ENCODE measurements around the gene PRKN. TPM values are rescaled to one million over a fixed set of nuclear protein-coding genes. Genes with fewer than 3 reads are reported as not detected.

Gene PRKN
- total and polyA plus RNA-seq, 9 of the 15 experiments (the other 6 are each of a cell fraction or from before 2014, with no cell fraction given), result 0.03 to 0.96 (median 0.15) TPM; not detected in 2

GRCh38 chr6:161373905-161374451, 1353.6 kb downstream of the PRKN start (continued):
- TF ChIP-seq MITF (IDR thresholded peaks at IDR 0.05) (no peak), CBFA2T2 (conservative IDR thresholded peaks at IDR 0.05) (no peak), CUX1 (CRISPR knock-in tag; IDR thresholded peaks at IDR 0.05) (no peak), TFE3 (CRISPR knock-in tag; IDR thresholded peaks at IDR 0.05) (no peak), TRIM24 (IDR thresholded peaks at IDR 0.05) (no peak; a peak in 1 of 4 replicates)
- TF ChIP-seq, protein P1, sequence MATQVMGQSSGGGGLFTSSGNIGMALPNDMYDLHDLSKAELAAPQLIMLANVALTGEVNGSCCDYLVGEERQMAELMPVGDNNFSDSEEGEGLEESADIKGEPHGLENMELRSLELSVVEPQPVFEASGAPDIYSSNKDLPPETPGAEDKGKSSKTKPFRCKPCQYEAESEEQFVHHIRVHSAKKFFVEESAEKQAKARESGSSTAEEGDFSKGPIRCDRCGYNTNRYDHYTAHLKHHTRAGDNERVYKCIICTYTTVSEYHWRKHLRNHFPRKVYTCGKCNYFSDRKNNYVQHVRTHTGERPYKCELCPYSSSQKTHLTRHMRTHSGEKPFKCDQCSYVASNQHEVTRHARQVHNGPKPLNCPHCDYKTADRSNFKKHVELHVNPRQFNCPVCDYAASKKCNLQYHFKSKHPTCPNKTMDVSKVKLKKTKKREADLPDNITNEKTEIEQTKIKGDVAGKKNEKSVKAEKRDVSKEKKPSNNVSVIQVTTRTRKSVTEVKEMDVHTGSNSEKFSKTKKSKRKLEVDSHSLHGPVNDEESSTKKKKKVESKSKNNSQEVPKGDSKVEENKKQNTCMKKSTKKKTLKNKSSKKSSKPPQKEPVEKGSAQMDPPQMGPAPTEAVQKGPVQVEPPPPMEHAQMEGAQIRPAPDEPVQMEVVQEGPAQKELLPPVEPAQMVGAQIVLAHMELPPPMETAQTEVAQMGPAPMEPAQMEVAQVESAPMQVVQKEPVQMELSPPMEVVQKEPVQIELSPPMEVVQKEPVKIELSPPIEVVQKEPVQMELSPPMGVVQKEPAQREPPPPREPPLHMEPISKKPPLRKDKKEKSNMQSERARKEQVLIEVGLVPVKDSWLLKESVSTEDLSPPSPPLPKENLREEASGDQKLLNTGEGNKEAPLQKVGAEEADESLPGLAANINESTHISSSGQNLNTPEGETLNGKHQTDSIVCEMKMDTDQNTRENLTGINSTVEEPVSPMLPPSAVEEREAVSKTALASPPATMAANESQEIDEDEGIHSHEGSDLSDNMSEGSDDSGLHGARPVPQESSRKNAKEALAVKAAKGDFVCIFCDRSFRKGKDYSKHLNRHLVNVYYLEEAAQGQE (IDR thresholded peaks at IDR 0.05; ENCODE audit: borderline replicate concordance), result peak; percentile 86
- TF ChIP-seq, protein P1 (CRISPR knock-in tag; IDR thresholded peaks at IDR 0.05; ENCODE audit: low read depth), result no peak
- TF ChIP-seq, protein P2, sequence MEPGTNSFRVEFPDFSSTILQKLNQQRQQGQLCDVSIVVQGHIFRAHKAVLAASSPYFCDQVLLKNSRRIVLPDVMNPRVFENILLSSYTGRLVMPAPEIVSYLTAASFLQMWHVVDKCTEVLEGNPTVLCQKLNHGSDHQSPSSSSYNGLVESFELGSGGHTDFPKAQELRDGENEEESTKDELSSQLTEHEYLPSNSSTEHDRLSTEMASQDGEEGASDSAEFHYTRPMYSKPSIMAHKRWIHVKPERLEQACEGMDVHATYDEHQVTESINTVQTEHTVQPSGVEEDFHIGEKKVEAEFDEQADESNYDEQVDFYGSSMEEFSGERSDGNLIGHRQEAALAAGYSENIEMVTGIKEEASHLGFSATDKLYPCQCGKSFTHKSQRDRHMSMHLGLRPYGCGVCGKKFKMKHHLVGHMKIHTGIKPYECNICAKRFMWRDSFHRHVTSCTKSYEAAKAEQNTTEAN (CRISPR knock-in tag; IDR thresholded peaks at IDR 0.05), result no peak
